K562 (cell line): ENCODE data around the gene C1orf122. TPM values are rescaled to one million over a fixed set of nuclear protein-coding genes. Genes with fewer than 3 reads are reported as not detected.

Experiments used
- ATAC-seq: fragments of 200-7000 bp; cut with Tn5 transposase; 3 replicates; pipeline ENCODE4 v1.9.1; 2020; ENCODE audit warnings: moderate library complexity
- BruUV-seq: library from RNA; stranded (reverse); fragments of 400-500 nt; replicated peaks from 2 replicates; lab custom pipeline; 2021; lab: Mats Ljungman, UMichigan
- CTCF ChIA-PET: fragments of 300-600 bp; formaldehyde crosslinking; extraction: SDS; loops from one replicate; lab custom pipeline; 2021; ENCODE audit warnings: low intra/inter-chr PET ratio; lab: Yijun Ruan, JAX
- POLR2A ChIA-PET: fragments of 300-600, 350-650 bp; sonication (Branson Sonifier 250); formaldehyde crosslinking; extraction: SDS; loops from one replicate; lab custom pipeline; 2021; ENCODE audit warnings: antibody characterized with exemption, inconsistent platforms; lab: Yijun Ruan, JAX
- DNase-seq, 4 experiments: peaks; one replicate each; pipeline versions ENCODE4 v3.0.0 to v3.0.0-alpha.2; 2011 to 2018; ENCODE audit warnings: low spot score in 3 of 4, mixed read lengths in 3 of 4; ENCODE audit errors: extremely low read depth in 1 of 4
- FAIRE-seq: peaks from 2 replicates; lab custom pipeline; 2011; peaks lifted over from hg19 to GRCh38; lab: Jason Lieb, UNC
- H2AFZ ChIP-seq: 2 replicates; pipeline ENCODE4 v1.6.0; 2011; ENCODE audit warnings: low read depth, low read length, control low read depth, inconsistent platforms
- H3K27ac ChIP-seq: fragments of 200-600 bp; 3 replicates; pipeline ENCODE4 v1.8.0; 2011; ENCODE audit warnings: low read depth, mild to moderate bottlenecking, control low read depth, inconsistent platforms, low read length, moderate library complexity, mixed read lengths; ENCODE audit errors: extremely low read depth
- H3K27me3 ChIP-seq, 2 experiments: fragments of 300-600 bp in 1 of 2; 2 replicates in 1 of 2; 3 replicates in 1 of 2; pipeline versions ENCODE4 v1.6.0 to v1.8.0; 2011; ENCODE audit warnings: inconsistent platforms in 2 of 2, low read length in 2 of 2, mild to moderate bottlenecking in 1 of 2, mixed read lengths in 1 of 2, moderate library complexity in 1 of 2; ENCODE audit not compliant: control insufficient read depth in 2 of 2, insufficient read depth in 2 of 2
- H3K36me3 ChIP-seq: fragments of 300-600 bp; 3 replicates; pipeline ENCODE4 v1.8.0; 2011; ENCODE audit warnings: mild to moderate bottlenecking, low read length, inconsistent platforms; ENCODE audit not compliant: control insufficient read depth, insufficient read depth
- H3K4me1 ChIP-seq, 2 experiments: fragments of 200-600 bp in 1 of 2; replicated peaks in 1 of 2; 2 replicates in 1 of 2; 3 replicates in 1 of 2; pipeline versions ENCODE4 v1.5.1 to v1.8.0; 2011; ENCODE audit warnings: inconsistent platforms in 2 of 2, low read length in 2 of 2, mild to moderate bottlenecking in 1 of 2, mixed read lengths in 1 of 2, moderate library complexity in 1 of 2; ENCODE audit not compliant: control insufficient read depth in 2 of 2, insufficient read depth in 2 of 2
- H3K4me2 ChIP-seq: 2 replicates; pipeline ENCODE4 v1.6.1; 2011; ENCODE audit warnings: low read length, control low read depth, inconsistent platforms, mixed read lengths; ENCODE audit not compliant: insufficient read depth
- H3K4me3 ChIP-seq: fragments of 200-600 bp; sonication (generic), shearing (Covaris generic); 2 replicates; pipeline ENCODE4 v1.5.1; 2016; ENCODE audit warnings: control low read depth, inconsistent platforms
- H3K79me2 ChIP-seq: fragments of 200-600 bp; 3 replicates; pipeline ENCODE4 v1.8.0; 2011; ENCODE audit warnings: low read length, inconsistent platforms; ENCODE audit not compliant: control insufficient read depth, insufficient read depth
- H3K9ac ChIP-seq, 2 experiments: 2 replicates each; pipeline versions ENCODE4 v1.6.0 to v1.6.1; 2011; ENCODE audit warnings: low read depth in 2 of 2, low read length in 2 of 2, control low read depth in 1 of 2, inconsistent platforms in 1 of 2, mild to moderate bottlenecking in 1 of 2, mixed read lengths in 1 of 2; ENCODE audit not compliant: insufficient read depth in 1 of 2
- H3K9me1 ChIP-seq: one replicate; pipeline ENCODE4 v1.6.0; 2011; ENCODE audit warnings: inconsistent platforms, mild to moderate bottlenecking, low read length, moderate library complexity; ENCODE audit not compliant: control insufficient read depth, insufficient read depth
- H3K9me3 ChIP-seq: replicated peaks from 2 replicates; pipeline ENCODE4 v1.5.1; 2011; ENCODE audit warnings: low read depth, low read length, inconsistent platforms; ENCODE audit not compliant: control insufficient read depth, insufficient read depth
- H4K20me1 ChIP-seq: replicated peaks from 2 replicates; pipeline ENCODE4 v1.6.1; 2011; ENCODE audit warnings: low read length, inconsistent platforms, mixed read lengths; ENCODE audit not compliant: control insufficient read depth, insufficient read depth
- FOXA1 ChIP-seq: fragments of 450-650 bp; IDR thresholded peaks from 2 replicates; pipeline ENCODE4 v1.6.1; 2016; ENCODE audit warnings: mild to moderate bottlenecking, borderline replicate concordance
- HMGN3 ChIP-seq: IDR thresholded peaks from 2 replicates; pipeline ENCODE4 v1.6.1; 2011; ENCODE audit warnings: borderline replicate concordance, low read depth, mild to moderate bottlenecking, mixed read lengths, low read length; ENCODE audit not compliant: insufficient read length; ENCODE audit errors: extremely low read depth
- KAT2B ChIP-seq: IDR thresholded peaks from one replicate; pipeline ENCODE4 v1.6.1; 2012; ENCODE audit warnings: low read depth, mild to moderate bottlenecking, control low read depth, inconsistent platforms, low read length, moderate library complexity
- PKNOX1 ChIP-seq: fragments of 450-650 bp; IDR thresholded peaks from 2 replicates; pipeline ENCODE4 v1.6.1; 2016
- RBM14 ChIP-seq: fragments of 200-400 bp; formaldehyde crosslinking; IDR thresholded peaks from 2 replicates; pipeline ENCODE4 v1.6.1; 2018; ENCODE audit warnings: low read depth, mild to moderate bottlenecking, low read length, moderate library complexity, borderline replicate concordance; ENCODE audit not compliant: insufficient read depth
- TAF9B ChIP-seq: fragments of 450-650 bp; IDR thresholded peaks from 2 replicates; pipeline ENCODE4 v1.6.1; 2018; ENCODE audit warnings: mild to moderate bottlenecking; ENCODE audit not compliant: partially characterized antibody
- VEZF1 ChIP-seq: fragments of 200-800 bp; sonication (Bioruptor generic); IDR thresholded peaks from 2 replicates; pipeline ENCODE4 v1.6.1; 2017; ENCODE audit warnings: missing genetic modification characterization, missing compliant biosample characterization
- ZBED1 ChIP-seq: IDR thresholded peaks from 2 replicates; pipeline ENCODE4 v1.6.1; 2014
- ZKSCAN3 ChIP-seq: fragments of 250-450 bp; sonication (Bioruptor Pico); IDR thresholded peaks from 2 replicates; pipeline ENCODE4 v1.4.0; 2020
- ZNF133 ChIP-seq: fragments of 250-450 bp; sonication (Bioruptor Pico); IDR thresholded peaks from 2 replicates; pipeline ENCODE4 v1.4.0; 2020; ENCODE audit warnings: mild to moderate bottlenecking
- ZNF197 ChIP-seq: fragments of 200-800 bp; sonication (Bioruptor generic); IDR thresholded peaks from 2 replicates; pipeline ENCODE4 v1.6.1; 2016; ENCODE audit warnings: low read depth, missing genetic modification characterization, missing compliant biosample characterization
- ZNF212 ChIP-seq: fragments of 450-650 bp; formaldehyde crosslinking; IDR thresholded peaks from 2 replicates; pipeline ENCODE4 v1.4.0; 2020; ENCODE audit warnings: mild to moderate bottlenecking
- ZNF232 ChIP-seq: sonication (generic); formaldehyde crosslinking; IDR thresholded peaks from 2 replicates; pipeline ENCODE4 v1.8.0; 2022; ENCODE audit warnings: mild to moderate bottlenecking, missing genetic modification reagents
- WGBS: fragments of 100-300 bp; shearing (Covaris generic); methylation state at CpG from one replicate; pipeline ENCODE4 v1.1.6; 2016; ENCODE audit warnings: low coverage, mixed read lengths; ENCODE audit not compliant: insufficient coverage; ENCODE audit errors: missing lambda C conversion rate; 5-methylcytosine and 5-hydroxymethylcytosine counted together
- in situ Hi-C: fragments of 300-500 bp; cut with MboI; formaldehyde crosslinking; loops from 4 replicates; pipeline ENCODE4 v1.15.0; 2018; ENCODE audit warnings: inconsistent platforms, mixed read lengths
- intact Hi-C: fragments of 100-400 bp; cut with micrococcal nuclease; formaldehyde crosslinking; loops from 2 replicates; pipeline ENCODE4 v1.14.2; 2022
- polyA plus RNA-seq, 8 experiments: library from polyadenylated mRNA; depleted of rRNA in 4 of 8; stranded (reverse) in 5 of 8; unstranded in 3 of 8; fragments of >200 nt; fragmentation: Nextera tagmentation in 2 of 8; fragmentation: Illumina TruSeq in 1 of 8; extraction: Ambion mirVana in 2 of 8; extraction: Trizol in 1 of 8; gene quantifications; 2 replicates each; pipeline versions ENCODE4 v1.2.1 to v1.2.3, GENCODE V29; 2011 to 2014; ENCODE audit warnings: inconsistent platforms in 1 of 8, missing spikeins in 1 of 8
- total RNA-seq, 7 experiments: library from RNA; depleted of rRNA in 6 of 7; stranded (reverse); fragments of >200 nt in 6 of 7; fragmentation: Illumina TruSeq in 2 of 7; extraction: Trizol in 2 of 7; gene quantifications; 2 replicates each; pipeline versions ENCODE4 v1.2.1 to v1.2.3, GENCODE V29; 2011 to 2021; ENCODE audit warnings: low replicate concordance in 1 of 7
- TF ChIP-seq, protein P1 (sequence below), 2 experiments: fragments of 450-650 bp; IDR thresholded peaks; 2 replicates each; pipeline ENCODE4 v1.6.1; 2018; ENCODE audit warnings: mild to moderate bottlenecking in 2 of 2, low read depth in 1 of 2; ENCODE audit not compliant: partially characterized antibody in 2 of 2
- TF ChIP-seq, protein P2 (sequence below): sonication (generic); formaldehyde crosslinking; IDR thresholded peaks from 2 replicates; pipeline ENCODE4 v1.8.0; 2022; ENCODE audit warnings: mild to moderate bottlenecking, missing genetic modification reagents

The C1orf122 gene
- total and polyA plus RNA-seq, 9 of the 15 experiments (the other 6 are each of a cell fraction or from before 2014, with no cell fraction given) = 3.6 to 70.9 (median 17.3) TPM

DNA sequence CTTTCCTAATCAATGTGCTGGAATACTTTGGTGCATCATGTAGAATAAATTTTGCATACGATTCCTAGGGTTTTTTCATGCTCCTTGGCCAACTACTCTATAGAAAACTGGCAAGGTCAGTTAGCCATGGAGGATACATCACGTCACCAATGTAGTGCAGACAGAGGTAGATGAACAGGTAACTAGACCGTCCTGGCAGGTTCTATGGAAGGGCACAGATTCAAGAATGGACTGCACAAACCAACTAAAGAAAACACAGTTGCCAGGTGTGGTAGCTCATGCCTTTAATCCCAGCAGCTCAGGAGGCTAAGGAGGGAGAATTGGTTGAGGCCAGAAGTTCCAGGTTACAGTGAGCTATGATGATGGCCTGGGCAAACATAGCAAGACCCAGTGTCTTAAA is 41.9 kb downstream of the C1orf122 start:
- no peak for DNase-seq
- H4K20me1 ChIP-seq = 0 out of 2 replicates have a peak, but pooled peaks cover 7% of the 10 kb centered on the region
- no peak for FAIRE-seq
- intact Hi-C loops = no loop called here
- no TSS peak for BruUV-seq
- no peaks in the 10 kb centered on the region for H3K9me1 ChIP-seq
- H3K4me2 ChIP-seq = no peak overlapping the region
- H3K79me2 ChIP-seq = peaks cover 64% of the 10 kb centered on the region
- no peak overlapping the region for H2AFZ ChIP-seq
- peaks cover 36% of the 10 kb centered on the region; the same call in 2 of the 3 replicates for H3K36me3 ChIP-seq
- H3K27ac ChIP-seq = no peak overlapping the region
- CTCF ChIA-PET = no interaction called here
- in situ Hi-C loops = no loop called here
- no peak overlapping the region for H3K9ac ChIP-seq
- no peak for ATAC-seq
- POLR2A ChIA-PET = interaction anchor here (1.0 kb wide), 1 partner anchor 34 kb away, joined by 4 read pairs; no protein-coding TSS in a partner anchor
- H3K27me3 ChIP-seq = no peaks in the 10 kb centered on the region
- peaks cover 2 to 32% of the 10 kb centered on the region in 2 experiments; a peak in 4 of 5 replicates for H3K4me1 ChIP-seq
- H3K4me3 ChIP-seq = no peak overlapping the region
- WGBS = 91% methylated on average over 3 of the region's 3 CpGs
- H3K9me3 ChIP-seq = no peaks in the 10 kb centered on the region
- no peak for TF ChIP-seq RBM14
- TF ChIP-seq, protein P1, sequence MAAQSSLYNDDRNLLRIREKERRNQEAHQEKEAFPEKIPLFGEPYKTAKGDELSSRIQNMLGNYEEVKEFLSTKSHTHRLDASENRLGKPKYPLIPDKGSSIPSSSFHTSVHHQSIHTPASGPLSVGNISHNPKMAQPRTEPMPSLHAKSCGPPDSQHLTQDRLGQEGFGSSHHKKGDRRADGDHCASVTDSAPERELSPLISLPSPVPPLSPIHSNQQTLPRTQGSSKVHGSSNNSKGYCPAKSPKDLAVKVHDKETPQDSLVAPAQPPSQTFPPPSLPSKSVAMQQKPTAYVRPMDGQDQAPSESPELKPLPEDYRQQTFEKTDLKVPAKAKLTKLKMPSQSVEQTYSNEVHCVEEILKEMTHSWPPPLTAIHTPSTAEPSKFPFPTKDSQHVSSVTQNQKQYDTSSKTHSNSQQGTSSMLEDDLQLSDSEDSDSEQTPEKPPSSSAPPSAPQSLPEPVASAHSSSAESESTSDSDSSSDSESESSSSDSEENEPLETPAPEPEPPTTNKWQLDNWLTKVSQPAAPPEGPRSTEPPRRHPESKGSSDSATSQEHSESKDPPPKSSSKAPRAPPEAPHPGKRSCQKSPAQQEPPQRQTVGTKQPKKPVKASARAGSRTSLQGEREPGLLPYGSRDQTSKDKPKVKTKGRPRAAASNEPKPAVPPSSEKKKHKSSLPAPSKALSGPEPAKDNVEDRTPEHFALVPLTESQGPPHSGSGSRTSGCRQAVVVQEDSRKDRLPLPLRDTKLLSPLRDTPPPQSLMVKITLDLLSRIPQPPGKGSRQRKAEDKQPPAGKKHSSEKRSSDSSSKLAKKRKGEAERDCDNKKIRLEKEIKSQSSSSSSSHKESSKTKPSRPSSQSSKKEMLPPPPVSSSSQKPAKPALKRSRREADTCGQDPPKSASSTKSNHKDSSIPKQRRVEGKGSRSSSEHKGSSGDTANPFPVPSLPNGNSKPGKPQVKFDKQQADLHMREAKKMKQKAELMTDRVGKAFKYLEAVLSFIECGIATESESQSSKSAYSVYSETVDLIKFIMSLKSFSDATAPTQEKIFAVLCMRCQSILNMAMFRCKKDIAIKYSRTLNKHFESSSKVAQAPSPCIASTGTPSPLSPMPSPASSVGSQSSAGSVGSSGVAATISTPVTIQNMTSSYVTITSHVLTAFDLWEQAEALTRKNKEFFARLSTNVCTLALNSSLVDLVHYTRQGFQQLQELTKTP (IDR thresholded peaks at IDR 0.05; ENCODE audit: low read depth in 1 of 2, partially characterized antibody in 2 of 2) = no peak
- no peak for TF ChIP-seq ZNF212 (CRISPR knock-in tag)
- TF ChIP-seq PKNOX1 = no peak
- TF ChIP-seq FOXA1 = no peak
- TF ChIP-seq ZNF232 (CRISPR knock-in tag) = no peak
- TF ChIP-seq ZNF133 (CRISPR knock-in tag) = no peak
- TF ChIP-seq, protein P2, sequence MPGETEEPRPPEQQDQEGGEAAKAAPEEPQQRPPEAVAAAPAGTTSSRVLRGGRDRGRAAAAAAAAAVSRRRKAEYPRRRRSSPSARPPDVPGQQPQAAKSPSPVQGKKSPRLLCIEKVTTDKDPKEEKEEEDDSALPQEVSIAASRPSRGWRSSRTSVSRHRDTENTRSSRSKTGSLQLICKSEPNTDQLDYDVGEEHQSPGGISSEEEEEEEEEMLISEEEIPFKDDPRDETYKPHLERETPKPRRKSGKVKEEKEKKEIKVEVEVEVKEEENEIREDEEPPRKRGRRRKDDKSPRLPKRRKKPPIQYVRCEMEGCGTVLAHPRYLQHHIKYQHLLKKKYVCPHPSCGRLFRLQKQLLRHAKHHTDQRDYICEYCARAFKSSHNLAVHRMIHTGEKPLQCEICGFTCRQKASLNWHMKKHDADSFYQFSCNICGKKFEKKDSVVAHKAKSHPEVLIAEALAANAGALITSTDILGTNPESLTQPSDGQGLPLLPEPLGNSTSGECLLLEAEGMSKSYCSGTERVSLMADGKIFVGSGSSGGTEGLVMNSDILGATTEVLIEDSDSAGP (CRISPR knock-in tag) = no peak
- no peak for TF ChIP-seq KAT2B
- no peak for TF ChIP-seq ZBED1
- no peak for TF ChIP-seq ZKSCAN3 (CRISPR knock-in tag)
- no peak for TF ChIP-seq HMGN3
- no peak for TF ChIP-seq ZNF197 (CRISPR knock-in tag)
- no peak for TF ChIP-seq VEZF1 (CRISPR knock-in tag)
- no peak for TF ChIP-seq TAF9B
